Uterus (tissue), 2 donors: Measurements from ENCODE around the gene DDX5.

Source experiments
- CTCF ChIP-seq, 4 experiments: fragments of 200-600 bp in 2 of 4; fragments of 450-650 bp in 2 of 4; sonication (generic) in 2 of 4; IDR thresholded peaks; one replicate each; pipeline ENCODE4 v1.5.1; 2016 to 2019; ENCODE audit warnings: antibody characterized with exemption in 4 of 4, mild to moderate bottlenecking in 2 of 4, moderate library complexity in 1 of 4
- POLR2A ChIP-seq, 2 donors: fragments of 450-650 bp; IDR thresholded peaks; one replicate each; pipeline ENCODE4 v1.6.1; 2016; ENCODE audit warnings: antibody characterized with exemption in 2 of 2, mild to moderate bottlenecking in 1 of 2, moderate library complexity in 1 of 2

- no peak for TF ChIP-seq CTCF (IDR thresholded peaks at IDR 0.05)
- no peak for TF ChIP-seq POLR2A (IDR thresholded peaks at IDR 0.05)
Observed at GRCh38 chr17:64448665-64449512, 57.2 kb downstream of the DDX5 start, which contains the start of gene MILR1.
